IMR-90 (cell line): ENCODE data around the gene CCDC117. TPM values are rescaled to one million over a fixed set of nuclear protein-coding genes. Genes with fewer than 3 reads are reported as not detected.

Experiments
- ATAC-seq: fragments of 200-7000 bp; cut with Tn5 transposase; 2 replicates; pipeline ENCODE4 v1.9.1; 2020; ENCODE audit warnings: low read depth, mild to moderate bottlenecking, moderate library complexity
- BruUV-seq: library from RNA; stranded (reverse); fragments of 400-500 nt; replicated peaks from 2 replicates; lab custom pipeline; 2021; lab: Mats Ljungman, UMichigan
- CTCF ChIA-PET: fragments of 300-600 bp; formaldehyde crosslinking; extraction: SDS; loops from one replicate; lab custom pipeline; 2021; ENCODE audit warnings: antibody characterized with exemption; lab: Yijun Ruan, JAX
- POLR2A ChIA-PET: fragments of 300-600 bp; sonication (Branson Sonifier 250); formaldehyde crosslinking; loops from one replicate; lab custom pipeline; 2022; ENCODE audit warnings: antibody characterized with exemption; ENCODE audit not compliant: unreplicated experiment; lab: Charles Lee
- DNase-seq: peaks from one replicate; pipeline ENCODE4 v3.0.0; 2013
- H2AFZ ChIP-seq: replicated peaks from 2 replicates; pipeline ENCODE3; 2013; ENCODE audit warnings: low read length, mild to moderate bottlenecking; ENCODE audit not compliant: poor library complexity
- H2AK5ac ChIP-seq: 2 replicates; pipeline ENCODE4 v1.6.1; 2013; ENCODE audit warnings: low read depth, low read length, inconsistent platforms
- H2AK9ac ChIP-seq: replicated peaks from 2 replicates; pipeline ENCODE3; 2013; ENCODE audit warnings: mild to moderate bottlenecking, low read depth, low read length, moderate library complexity; ENCODE audit not compliant: poor library complexity
- H2BK120ac ChIP-seq: 2 replicates; pipeline ENCODE4 v1.6.1; 2013; ENCODE audit warnings: low read depth, low read length, inconsistent platforms
- H2BK15ac ChIP-seq: 3 replicates; pipeline ENCODE4 v1.6.1; 2013; ENCODE audit warnings: low read depth, low read length, inconsistent platforms
- H2BK20ac ChIP-seq: 2 replicates; pipeline ENCODE4 v1.6.1; 2013; ENCODE audit warnings: low read depth, mild to moderate bottlenecking, inconsistent platforms, low read length, moderate library complexity
- H2BK5ac ChIP-seq: 2 replicates; pipeline ENCODE4 v1.6.1; 2013; ENCODE audit warnings: mild to moderate bottlenecking, low read depth, low read length, inconsistent platforms; ENCODE audit not compliant: poor library complexity, severe bottlenecking
- H3K14ac ChIP-seq: replicated peaks from 2 replicates; pipeline ENCODE4 v1.6.1; 2013; ENCODE audit warnings: low read depth, low read length, inconsistent platforms
- H3K18ac ChIP-seq: 2 replicates; pipeline ENCODE4 v1.6.1; 2013; ENCODE audit warnings: low read depth, low read length, control low read depth
- H3K23ac ChIP-seq: 2 replicates; pipeline ENCODE4 v1.6.1; 2013; ENCODE audit warnings: low read depth, low read length, inconsistent platforms
- H3K27ac ChIP-seq: 2 replicates; pipeline ENCODE4 v1.5.1; 2013; ENCODE audit warnings: mild to moderate bottlenecking, control low read depth, low read length; ENCODE audit not compliant: insufficient read depth
- H3K27me3 ChIP-seq: 2 replicates; pipeline ENCODE4 v1.6.1; 2013; ENCODE audit warnings: low read length; ENCODE audit not compliant: control insufficient read depth, insufficient read depth
- H3K36me3 ChIP-seq: 2 replicates; pipeline ENCODE4 v1.6.1; 2013; ENCODE audit warnings: low read length, mixed read lengths; ENCODE audit not compliant: control insufficient read depth, insufficient read depth
- H3K4ac ChIP-seq: 2 replicates; pipeline ENCODE4 v1.6.1; 2013; ENCODE audit warnings: low read depth, low read length, inconsistent platforms
- H3K4me1 ChIP-seq: 2 replicates; pipeline ENCODE4 v1.6.1; 2013; ENCODE audit warnings: low read length, mixed read lengths; ENCODE audit not compliant: control insufficient read depth, insufficient read depth
- H3K4me2 ChIP-seq: 2 replicates; pipeline ENCODE4 v1.6.1; 2013; ENCODE audit warnings: low read depth, mild to moderate bottlenecking, control low read depth, low read length, moderate library complexity
- H3K4me3 ChIP-seq: 2 replicates; pipeline ENCODE4 v1.5.1; 2013; ENCODE audit warnings: low read depth, mild to moderate bottlenecking, control low read depth, low read length, moderate library complexity; ENCODE audit not compliant: insufficient read depth
- H3K56ac ChIP-seq: 2 replicates; pipeline ENCODE4 v1.6.1; 2013; ENCODE audit warnings: low read length, inconsistent platforms; ENCODE audit not compliant: insufficient read depth; ENCODE audit errors: extremely low read depth
- H3K79me1 ChIP-seq, 2 experiments: 2 replicates each; pipeline ENCODE4 v1.6.1; 2013; ENCODE audit warnings: low read length in 2 of 2, inconsistent platforms in 1 of 2, low read depth in 1 of 2
- H3K9ac ChIP-seq: 2 replicates; pipeline ENCODE4 v1.6.1; 2013; ENCODE audit warnings: low read depth, low read length, control low read depth
- H3K9me1 ChIP-seq: 2 replicates; pipeline ENCODE4 v1.6.1; 2013; ENCODE audit warnings: low read length, inconsistent platforms; ENCODE audit not compliant: insufficient read depth
- H3K9me3 ChIP-seq: 2 replicates; pipeline ENCODE4 v1.6.1; 2013; ENCODE audit warnings: low read length; ENCODE audit not compliant: control insufficient read depth, insufficient read depth
- H4K20me1 ChIP-seq: 2 replicates; pipeline ENCODE4 v1.6.1; 2013; ENCODE audit warnings: low read length, inconsistent platforms; ENCODE audit not compliant: insufficient read depth
- H4K5ac ChIP-seq: 2 replicates; pipeline ENCODE4 v1.6.1; 2013; ENCODE audit warnings: mild to moderate bottlenecking, low read depth, low read length, control low read depth
- H4K8ac ChIP-seq, 2 experiments: 2 replicates each; pipeline ENCODE4 v1.6.1; 2013; ENCODE audit warnings: low read depth in 2 of 2, low read length in 2 of 2, control low read depth in 1 of 2, inconsistent platforms in 1 of 2
- H4K91ac ChIP-seq: 2 replicates; pipeline ENCODE4 v1.6.1; 2013; ENCODE audit warnings: low read depth, low read length, inconsistent platforms; ENCODE audit not compliant: insufficient read depth
- MAFK ChIP-seq: IDR thresholded peaks from 2 replicates; pipeline ENCODE4 v1.6.1; 2012; ENCODE audit warnings: low read depth, low read length, improper control_type of control experiment
- MAZ ChIP-seq: IDR thresholded peaks from 2 replicates; pipeline ENCODE4 v1.6.1; 2012; ENCODE audit warnings: low read depth, mild to moderate bottlenecking, low read length, improper control_type of control experiment, moderate library complexity, borderline replicate concordance
- MXI1 ChIP-seq: IDR thresholded peaks from 2 replicates; pipeline ENCODE4 v1.6.1; 2012; ENCODE audit warnings: low read depth, mild to moderate bottlenecking, low read length, moderate library complexity, borderline replicate concordance
- WGBS, 2 experiments: methylation state at CpG; one replicate each; pipeline versions ENCODE4 v1.1.5 to v1.1.7; 2013; ENCODE audit warnings: missing lambda C conversion rate in 2 of 2; ENCODE audit not compliant: insufficient read length in 1 of 2; ENCODE audit errors: extremely low coverage in 2 of 2; 5-methylcytosine and 5-hydroxymethylcytosine counted together
- dilution Hi-C: fragments of 300-500 bp; cut with HindIII; formaldehyde crosslinking; loops from one replicate; pipeline ENCODE4 v1.14.3; 2018; ENCODE audit warnings: low sequenced_read_pairs; ENCODE audit not compliant: unreplicated experiment
- in situ Hi-C: fragments of 300-500 bp; cut with MboI; formaldehyde crosslinking; loops from 3 replicates; pipeline ENCODE4 v1.14.3; 2019; ENCODE audit warnings: low sequenced_read_pairs, inconsistent platforms, mixed read lengths
- intact Hi-C: fragments of 100-400 bp; cut with micrococcal nuclease; formaldehyde crosslinking; loops from 2 replicates; pipeline ENCODE4 v1.10.0; 2022
- polyA plus RNA-seq, 3 experiments: library from polyadenylated mRNA; depleted of rRNA; stranded (reverse); fragments of >200 nt; gene quantifications; 2 replicates each; pipeline ENCODE4 v1.2.3, GENCODE V29; 2012; ENCODE audit warnings: low replicate concordance in 1 of 3
- total RNA-seq: library from RNA; depleted of rRNA; stranded (reverse); fragments of >200 nt; gene quantifications from 2 replicates; pipeline ENCODE4 v1.2.3, GENCODE V29; 2012
- TF ChIP-seq, protein P1 (sequence below): conservative IDR thresholded peaks from 2 replicates; pipeline ENCODE4 v1.5.1; 2012; ENCODE audit warnings: mild to moderate bottlenecking, low read depth, low read length, improper control_type of control experiment

The CCDC117 gene
- total and polyA plus RNA-seq, 2 of the 4 experiments (the other 2 are of a cell fraction): 5.9 to 7.0 TPM

DNA sequence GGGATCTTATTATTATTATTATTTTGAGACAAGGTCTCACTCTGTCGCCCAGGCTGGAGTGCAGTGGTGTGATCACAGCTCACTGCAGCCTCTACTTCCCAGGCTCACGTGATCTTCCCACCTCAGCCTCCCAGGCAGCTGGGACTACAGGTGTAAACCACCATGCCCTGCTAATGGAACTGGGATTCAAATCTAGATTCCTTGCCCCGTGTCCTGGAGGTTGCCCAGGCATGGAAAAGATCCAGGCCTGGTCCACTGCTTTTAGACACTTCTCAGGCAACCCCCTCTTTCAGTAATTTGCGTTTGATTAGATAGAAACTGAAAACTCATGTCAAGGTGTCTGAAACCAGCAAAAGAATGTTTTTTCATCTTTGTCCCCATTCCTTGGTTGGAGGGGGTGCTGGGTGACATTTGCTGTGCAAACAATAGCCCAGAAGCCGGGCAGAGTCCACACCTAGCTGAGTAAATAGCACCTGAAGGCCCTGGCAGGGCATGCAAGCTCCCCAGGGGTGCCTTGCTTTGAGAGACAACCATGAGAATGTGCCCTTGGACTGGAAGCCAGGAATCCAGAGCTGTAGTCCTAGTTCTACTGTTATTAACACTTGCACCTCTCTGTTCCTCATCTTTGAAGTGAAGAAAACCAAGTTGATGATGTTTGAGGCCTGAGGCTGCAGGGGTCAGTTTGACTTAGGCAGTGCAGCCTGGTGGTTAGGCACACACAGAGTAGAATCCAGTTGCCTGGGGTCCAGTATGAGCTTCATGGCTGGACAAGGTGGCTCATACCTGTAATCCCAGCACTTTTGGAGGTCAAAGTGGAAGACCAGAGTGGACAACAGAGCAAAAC is 47.0 kb downstream of the CCDC117 start:
- H2BK5ac ChIP-seq: no peak overlapping the region
- no peaks in the 10 kb centered on the region for H3K27me3 ChIP-seq
- no peaks in the 10 kb centered on the region for H3K36me3 ChIP-seq
- H2AK9ac ChIP-seq: peak overlapping the region; percentile 24
- no peak overlapping the region for H2BK20ac ChIP-seq
- H3K9me1 ChIP-seq: peaks cover 3% of the 10 kb centered on the region; the same call in 1 of the 2 replicates
- ChIA-PET CTCF (interaction anchor here (1.0 kb wide), 1 partner anchor 219 kb away, joined by 5 read pairs; no protein-coding TSS in a partner anchor), POLR2A (interaction anchor here (0.5 kb wide), 1 partner anchor 74 kb away, joined by 5 read pairs; no protein-coding TSS in a partner anchor)
- H3K9ac ChIP-seq: no peak overlapping the region
- no peaks in the 10 kb centered on the region for H4K20me1 ChIP-seq
- no peaks in the 10 kb centered on the region for H3K9me3 ChIP-seq
- H4K8ac ChIP-seq: no peak overlapping the region
- H3K18ac ChIP-seq: no peak overlapping the region
- H2AK5ac ChIP-seq: no peak overlapping the region
- no peak overlapping the region for H4K5ac ChIP-seq
- no peak overlapping the region for H3K27ac ChIP-seq
- no peak overlapping the region for H3K4me2 ChIP-seq
- TF ChIP-seq MAZ (no peak), MAFK (no peak), MXI1 (no peak)
- TF ChIP-seq, protein P1, sequence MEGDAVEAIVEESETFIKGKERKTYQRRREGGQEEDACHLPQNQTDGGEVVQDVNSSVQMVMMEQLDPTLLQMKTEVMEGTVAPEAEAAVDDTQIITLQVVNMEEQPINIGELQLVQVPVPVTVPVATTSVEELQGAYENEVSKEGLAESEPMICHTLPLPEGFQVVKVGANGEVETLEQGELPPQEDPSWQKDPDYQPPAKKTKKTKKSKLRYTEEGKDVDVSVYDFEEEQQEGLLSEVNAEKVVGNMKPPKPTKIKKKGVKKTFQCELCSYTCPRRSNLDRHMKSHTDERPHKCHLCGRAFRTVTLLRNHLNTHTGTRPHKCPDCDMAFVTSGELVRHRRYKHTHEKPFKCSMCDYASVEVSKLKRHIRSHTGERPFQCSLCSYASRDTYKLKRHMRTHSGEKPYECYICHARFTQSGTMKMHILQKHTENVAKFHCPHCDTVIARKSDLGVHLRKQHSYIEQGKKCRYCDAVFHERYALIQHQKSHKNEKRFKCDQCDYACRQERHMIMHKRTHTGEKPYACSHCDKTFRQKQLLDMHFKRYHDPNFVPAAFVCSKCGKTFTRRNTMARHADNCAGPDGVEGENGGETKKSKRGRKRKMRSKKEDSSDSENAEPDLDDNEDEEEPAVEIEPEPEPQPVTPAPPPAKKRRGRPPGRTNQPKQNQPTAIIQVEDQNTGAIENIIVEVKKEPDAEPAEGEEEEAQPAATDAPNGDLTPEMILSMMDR: no peak
- H4K91ac ChIP-seq: no peak overlapping the region
- no peak overlapping the region for H3K14ac ChIP-seq
- H3K56ac ChIP-seq: no peak overlapping the region
- no peak overlapping the region for H3K4me3 ChIP-seq
- no peak overlapping the region for H2BK15ac ChIP-seq
- in situ Hi-C loops (loop anchor here (10.0 kb wide), 1 partner anchor 795 kb away; no protein-coding TSS in a partner anchor), intact Hi-C loops (no loop called here), dilution Hi-C loops (no loop called here)
- no CpG with 5 or more reads among the region's 5 CpGs for WGBS, 2 experiments
- no peak overlapping the region for H2AFZ ChIP-seq
- no peak overlapping the region for H3K23ac ChIP-seq
- H2BK120ac ChIP-seq: no peak overlapping the region
- BruUV-seq: no TSS peak
- no peaks in the 10 kb centered on the region for H3K79me1 ChIP-seq
- no peak overlapping the region for H3K4ac ChIP-seq
- DNase-seq (no peak), ATAC-seq (no peak)
- H3K4me1 ChIP-seq: no peaks in the 10 kb centered on the region
